HG02970 (cell line): ENCODE results near the gene CFAP410.
"Not testable (repeated sequence)": the region's sequence is repeated elsewhere in the genome, so short reads cannot be mapped to it uniquely, and the experiment has no call there.

Source experiments
- ATAC-seq: cut with Tn5 transposase; IDR thresholded peaks from one replicate; pipeline ENCODE4 v1.9.1; 2021; ENCODE audit warnings: mild to moderate bottlenecking, moderate library complexity, moderate number of reproducible peaks; ENCODE audit not compliant: unreplicated experiment, low FRiP score

CFAP410 gene

GRCh38 chr21:44319407-44320065, 19.7 kb downstream of the CFAP410 start:
- no peak for ATAC-seq

- ATAC-seq = no peak
Measured at GRCh38 chr21:44318489-44319285, 20.5 kb downstream of the CFAP410 start.

GRCh38 chr21:44317871-44318270, 21.3 kb downstream of the CFAP410 start:
- no peak for ATAC-seq

GRCh38 chr21:44317241-44317782, 21.9 kb downstream of the CFAP410 start:
- ATAC-seq = no peak

- ATAC-seq = no peak
Measured at GRCh38 chr21:44316277-44316900, 22.8 kb downstream of the CFAP410 start.

GRCh38 chr21:44315691-44316203, 23.4 kb downstream of the CFAP410 start:
- ATAC-seq = no peak

- ATAC-seq = no peak
Measured at GRCh38 chr21:44314561-44314960, 24.6 kb downstream of the CFAP410 start.

- no peak for ATAC-seq
Measured at GRCh38 chr21:44314128-44314527, 25.1 kb downstream of the CFAP410 start.

- ATAC-seq = no peak
Measured at GRCh38 chr21:44313451-44313850, 25.7 kb downstream of the CFAP410 start.

GRCh38 chr21:44312716-44313115, 26.5 kb downstream of the CFAP410 start:
- ATAC-seq = no peak

- ATAC-seq = no peak
Measured at GRCh38 chr21:44312089-44312488, 27.1 kb downstream of the CFAP410 start.

- no peak for ATAC-seq
Measured at GRCh38 chr21:44310628-44311507, 28.3 kb downstream of the CFAP410 start.

- no peak for ATAC-seq
Measured at GRCh38 chr21:44306936-44307704, 32.1 kb downstream of the CFAP410 start.

GRCh38 chr21:44305691-44306090, 33.5 kb downstream of the CFAP410 start:
- ATAC-seq = no peak

GRCh38 chr21:44304877-44305293, 34.3 kb downstream of the CFAP410 start:
- no peak for ATAC-seq

- no peak for ATAC-seq
Measured at GRCh38 chr21:44304011-44304616, 35.1 kb downstream of the CFAP410 start.

- ATAC-seq = no peak
Measured at GRCh38 chr21:44303490-44303981, 35.7 kb downstream of the CFAP410 start.

- ATAC-seq = not testable (repeated sequence)
Measured at GRCh38 chr21:44302573-44303401, 36.4 kb downstream of the CFAP410 start.
